SJSA1 (cell line): ENCODE results near the gene C2orf66. TPM values are rescaled to one million over a fixed set of nuclear protein-coding genes. Genes with fewer than 3 reads are reported as not detected.

ENCODE experiments used
- DNase-seq, 2 experiments: peaks; one replicate each; pipeline ENCODE4 v3.0.0-alpha.2; 2015 to 2020; ENCODE audit warnings: low spot score in 2 of 2, low read depth in 1 of 2
- H3K27ac ChIP-seq: fragments of 250-450 bp; sonication (Bioruptor Pico); 2 replicates; pipeline ENCODE4 v1.5.1; 2020; ENCODE audit warnings: mild to moderate bottlenecking, moderate library complexity
- H3K27me3 ChIP-seq: fragments of 250-450 bp; sonication (Bioruptor Pico); replicated peaks from 2 replicates; pipeline ENCODE4 v1.5.1; 2020; ENCODE audit warnings: mild to moderate bottlenecking, moderate library complexity
- H3K36me3 ChIP-seq: fragments of 250-450 bp; sonication (Bioruptor Pico); 2 replicates; pipeline ENCODE4 v1.5.1; 2020; ENCODE audit warnings: mild to moderate bottlenecking
- H3K4me1 ChIP-seq: fragments of 250-450 bp; sonication (Bioruptor Pico); replicated peaks from 2 replicates; pipeline ENCODE4 v1.6.1; 2021; ENCODE audit warnings: mild to moderate bottlenecking
- H3K4me3 ChIP-seq: fragments of 250-450 bp; sonication (Bioruptor Pico); 2 replicates; pipeline ENCODE4 v1.5.1; 2020; ENCODE audit warnings: mild to moderate bottlenecking
- H3K9me3 ChIP-seq: fragments of 250-450 bp; sonication (Bioruptor Pico); replicated peaks from 2 replicates; pipeline ENCODE4 v1.5.1; 2020; ENCODE audit warnings: mild to moderate bottlenecking
- total RNA-seq: library from RNA; depleted of rRNA; stranded (reverse); fragments of >200 nt; shearing (Covaris generic); gene quantifications from 2 replicates; pipeline ENCODE4 v1.2.3, GENCODE V29; 2014; rRNA removed

Gene C2orf66
- 0.05 TPM in 1 of 2 replicates, not detected in the other for total RNA-seq

GRCh38 chr2:196809260-196809659, at the start of gene C2orf66:
Gene C2orf66, minus strand, starts transcription at chr2:196809355. Its CDS starts 19 bp downstream, at chr2:196809336.
- Histone ChIP-seq H3K27ac (no peak within 1 kb of the TSS), H3K4me1 (no peaks in the 10 kb centered on the region), H3K9me3 (no peaks in the 10 kb centered on the region), H3K27me3 (no peaks in the 10 kb centered on the region; the same call in 1 of the 2 replicates), H3K4me3 (no peak within 1 kb of the TSS), H3K36me3 (no peaks in the 10 kb centered on the region)
- DNase-seq = no peak

- no peaks in the 10 kb centered on the region for H3K9me3 ChIP-seq
- DNase-seq = no peak
- H3K4me1 ChIP-seq = no peaks in the 10 kb centered on the region
- H3K27me3 ChIP-seq = no peaks in the 10 kb centered on the region
- peaks cover under 1% of the 10 kb centered on the region; the same call in 1 of the 2 replicates for H3K36me3 ChIP-seq
- H3K27ac ChIP-seq = no peak overlapping the region
- no peak overlapping the region for H3K4me3 ChIP-seq
Observed at GRCh38 chr2:196854629-196855028, 45.5 kb upstream of the C2orf66 start.

GRCh38 chr2:196853301-196854087, 44.3 kb upstream of the C2orf66 start:
- Histone ChIP-seq H3K27me3 (no peaks in the 10 kb centered on the region), H3K9me3 (no peaks in the 10 kb centered on the region), H3K36me3 (no peaks in the 10 kb centered on the region), H3K4me1 (no peaks in the 10 kb centered on the region), H3K4me3 (no peak overlapping the region), H3K27ac (no peak overlapping the region)
- no peak for DNase-seq

GRCh38 chr2:196851088-196851487, 41.9 kb upstream of the C2orf66 start:
- DNase-seq = no peak
- Histone ChIP-seq H3K27me3 (no peaks in the 10 kb centered on the region), H3K27ac (no peak overlapping the region), H3K36me3 (no peaks in the 10 kb centered on the region), H3K4me3 (no peak overlapping the region), H3K4me1 (no peaks in the 10 kb centered on the region), H3K9me3 (no peaks in the 10 kb centered on the region)

GRCh38 chr2:196849895-196850294, 40.7 kb upstream of the C2orf66 start:
- Histone ChIP-seq H3K27me3 (no peaks in the 10 kb centered on the region), H3K9me3 (no peaks in the 10 kb centered on the region), H3K4me3 (no peak overlapping the region), H3K27ac (no peak overlapping the region), H3K36me3 (no peaks in the 10 kb centered on the region), H3K4me1 (no peaks in the 10 kb centered on the region)
- DNase-seq = no peak

- no peak for DNase-seq
- no peaks in the 10 kb centered on the region for H3K4me1 ChIP-seq
- no peaks in the 10 kb centered on the region for H3K9me3 ChIP-seq
- H3K4me3 ChIP-seq = no peak overlapping the region
- no peaks in the 10 kb centered on the region for H3K36me3 ChIP-seq
- no peak overlapping the region for H3K27ac ChIP-seq
- H3K27me3 ChIP-seq = no peaks in the 10 kb centered on the region
Observed at GRCh38 chr2:196846295-196846694, 37.1 kb upstream of the C2orf66 start.

- H3K9me3 ChIP-seq = no peaks in the 10 kb centered on the region
- H3K27ac ChIP-seq = no peak overlapping the region
- no peaks in the 10 kb centered on the region for H3K27me3 ChIP-seq
- H3K4me3 ChIP-seq = no peak overlapping the region
- DNase-seq = no peak
- H3K36me3 ChIP-seq = no peaks in the 10 kb centered on the region
- no peaks in the 10 kb centered on the region for H3K4me1 ChIP-seq
Observed at GRCh38 chr2:196845371-196845770, 36.2 kb upstream of the C2orf66 start.

- no peaks in the 10 kb centered on the region for H3K4me1 ChIP-seq
- no peaks in the 10 kb centered on the region for H3K27me3 ChIP-seq
- H3K36me3 ChIP-seq = no peaks in the 10 kb centered on the region
- H3K9me3 ChIP-seq = no peaks in the 10 kb centered on the region
- no peak for DNase-seq
- H3K27ac ChIP-seq = no peak overlapping the region
- no peak overlapping the region for H3K4me3 ChIP-seq
Observed at GRCh38 chr2:196840171-196840570, 31.0 kb upstream of the C2orf66 start.

- H3K27ac ChIP-seq = no peak overlapping the region
- H3K9me3 ChIP-seq = no peaks in the 10 kb centered on the region
- H3K27me3 ChIP-seq = no peaks in the 10 kb centered on the region
- no peak overlapping the region for H3K4me3 ChIP-seq
- no peaks in the 10 kb centered on the region for H3K36me3 ChIP-seq
- DNase-seq = no peak
- H3K4me1 ChIP-seq = no peaks in the 10 kb centered on the region
Observed at GRCh38 chr2:196839574-196839973, 30.4 kb upstream of the C2orf66 start.

- H3K36me3 ChIP-seq = no peaks in the 10 kb centered on the region
- no peak overlapping the region for H3K27ac ChIP-seq
- no peaks in the 10 kb centered on the region for H3K4me1 ChIP-seq
- H3K9me3 ChIP-seq = no peaks in the 10 kb centered on the region
- H3K4me3 ChIP-seq = no peak overlapping the region
- H3K27me3 ChIP-seq = no peaks in the 10 kb centered on the region
- no peak for DNase-seq
Observed at GRCh38 chr2:196836440-196836839, 27.3 kb upstream of the C2orf66 start.

- Histone ChIP-seq H3K27ac (no peak overlapping the region), H3K27me3 (no peaks in the 10 kb centered on the region), H3K36me3 (no peaks in the 10 kb centered on the region), H3K9me3 (no peaks in the 10 kb centered on the region), H3K4me1 (no peaks in the 10 kb centered on the region), H3K4me3 (no peak overlapping the region)
- DNase-seq = no peak
Observed at GRCh38 chr2:196830701-196831100, 21.5 kb upstream of the C2orf66 start.

GRCh38 chr2:196827356-196827755, 18.2 kb upstream of the C2orf66 start:
- Histone ChIP-seq H3K9me3 (no peaks in the 10 kb centered on the region), H3K4me3 (no peak overlapping the region), H3K4me1 (peaks cover 8% of the 10 kb centered on the region), H3K36me3 (no peaks in the 10 kb centered on the region), H3K27me3 (no peaks in the 10 kb centered on the region), H3K27ac (no peak overlapping the region)
- DNase-seq = no peak

GRCh38 chr2:196823750-196824522, 14.8 kb upstream of the C2orf66 start:
- Histone ChIP-seq H3K36me3 (no peaks in the 10 kb centered on the region), H3K9me3 (peaks cover under 1% of the 10 kb centered on the region; the same call in 1 of the 2 replicates), H3K4me3 (no peak overlapping the region), H3K4me1 (peaks cover 8% of the 10 kb centered on the region), H3K27me3 (no peaks in the 10 kb centered on the region), H3K27ac (no peak overlapping the region)
- peak in 1 of 2 experiments; percentile 26 for DNase-seq

- H3K9me3 ChIP-seq = peaks cover 2% of the 10 kb centered on the region; the same call in 1 of the 2 replicates
- no peaks in the 10 kb centered on the region for H3K36me3 ChIP-seq
- H3K4me3 ChIP-seq = no peak overlapping the region
- no peaks in the 10 kb centered on the region for H3K27me3 ChIP-seq
- no peak for DNase-seq
- H3K27ac ChIP-seq = no peak overlapping the region
- peaks cover 8% of the 10 kb centered on the region for H3K4me1 ChIP-seq
Observed at GRCh38 chr2:196821195-196821594, 12.0 kb upstream of the C2orf66 start.
